ENCODE data around the gene LGI1.
"Not testable (repeated sequence)": the region's sequence is repeated elsewhere in the genome, so short reads cannot be mapped to it uniquely, and the experiment has no call there.

Gene LGI1

GRCh38 chr10:93816123-93816747 lies 58.5 kb downstream of the LGI1 start:
- Histone ChIP-seq H3K27ac (ENCODE audit: low read depth, low read length) (no peak overlapping the region), H3K4me1 (ENCODE audit: control insufficient read depth in 5 of 5, insufficient read depth in 5 of 5, low read length in 5 of 5) (peaks cover 0 to 5% (median 2%) of the 10 kb centered on the region in 5 donors)

GRCh38 chr10:93818086-93818485 lies 60.4 kb downstream of the LGI1 start:
- Histone ChIP-seq H3K27ac (ENCODE audit: low read depth, low read length) (no peak overlapping the region), H3K9ac (ENCODE audit: low read length in 5 of 5) (no peak overlapping the region), H3K27me3 (ENCODE audit: control insufficient read depth in 5 of 5, insufficient read depth in 4 of 5, low read length in 5 of 5) (peaks cover 0 to 3% (median 0%) of the 10 kb centered on the region in 5 donors), H3K9me3 (ENCODE audit: control insufficient read depth in 5 of 5, low read length in 5 of 5) (no peaks in the 10 kb centered on the region), H3K4me1 (ENCODE audit: control insufficient read depth in 5 of 5, insufficient read depth in 5 of 5, low read length in 5 of 5) (peaks cover 0 to 5% (median 2%) of the 10 kb centered on the region in 5 donors), H3K36me3 (ENCODE audit: control insufficient read depth in 5 of 5, insufficient read depth in 5 of 5, low read length in 5 of 5) (no peaks in the 10 kb centered on the region), H3K4me3 (ENCODE audit: low read depth in 1 of 5, low read length in 5 of 5) (no peak overlapping the region)

More at GRCh38 chr10:93816123-93816747, 58.5 kb downstream of the LGI1 start:
- Histone ChIP-seq H3K9me3 (ENCODE audit: control insufficient read depth in 5 of 5, low read length in 5 of 5) (no peaks in the 10 kb centered on the region), H3K9ac (ENCODE audit: low read length in 5 of 5) (no peak overlapping the region), H3K36me3 (ENCODE audit: control insufficient read depth in 5 of 5, insufficient read depth in 5 of 5, low read length in 5 of 5) (no peaks in the 10 kb centered on the region), H3K27me3 (ENCODE audit: control insufficient read depth in 5 of 5, insufficient read depth in 4 of 5, low read length in 5 of 5) (peaks cover 0 to 3% (median 0%) of the 10 kb centered on the region in 5 donors), H3K4me3 (ENCODE audit: low read depth in 1 of 5, low read length in 5 of 5) (no peak overlapping the region)

- Histone ChIP-seq H3K36me3 (ENCODE audit: control insufficient read depth in 5 of 5, insufficient read depth in 5 of 5, low read length in 5 of 5) (no peaks in the 10 kb centered on the region), H3K27ac (ENCODE audit: low read depth, low read length) (no peak overlapping the region), H3K4me3 (ENCODE audit: low read depth in 1 of 5, low read length in 5 of 5) (no peak overlapping the region), H3K27me3 (ENCODE audit: control insufficient read depth in 5 of 5, insufficient read depth in 4 of 5, low read length in 5 of 5) (peaks cover 0 to 3% (median 0%) of the 10 kb centered on the region in 5 donors), H3K9me3 (ENCODE audit: control insufficient read depth in 5 of 5, low read length in 5 of 5) (no peaks in the 10 kb centered on the region), H3K9ac (ENCODE audit: low read length in 5 of 5) (no peak overlapping the region), H3K4me1 (ENCODE audit: control insufficient read depth in 5 of 5, insufficient read depth in 5 of 5, low read length in 5 of 5) (peaks cover 0 to 5% (median 2%) of the 10 kb centered on the region in 5 donors)
Observed at GRCh38 chr10:93819520-93819919, 61.8 kb downstream of the LGI1 start.

- Histone ChIP-seq H3K9me3 (ENCODE audit: control insufficient read depth in 5 of 5, low read length in 5 of 5) (no peaks in the 10 kb centered on the region), H3K27ac (ENCODE audit: low read depth, low read length) (no peak overlapping the region), H3K4me3 (ENCODE audit: low read depth in 1 of 5, low read length in 5 of 5) (no peak overlapping the region), H3K27me3 (ENCODE audit: control insufficient read depth in 5 of 5, insufficient read depth in 4 of 5, low read length in 5 of 5) (peaks cover 0 to 3% (median 0%) of the 10 kb centered on the region in 5 donors), H3K4me1 (ENCODE audit: control insufficient read depth in 5 of 5, insufficient read depth in 5 of 5, low read length in 5 of 5) (peaks cover 0 to 5% (median 2%) of the 10 kb centered on the region in 5 donors), H3K36me3 (ENCODE audit: control insufficient read depth in 5 of 5, insufficient read depth in 5 of 5, low read length in 5 of 5) (no peaks in the 10 kb centered on the region), H3K9ac (ENCODE audit: low read length in 5 of 5) (no peak overlapping the region)
Observed at GRCh38 chr10:93820434-93820833, 62.7 kb downstream of the LGI1 start.

- Histone ChIP-seq H3K9ac (ENCODE audit: low read length in 5 of 5) (no peak overlapping the region), H3K27me3 (ENCODE audit: control insufficient read depth in 5 of 5, insufficient read depth in 4 of 5, low read length in 5 of 5) (peaks cover 0 to 3% (median 0%) of the 10 kb centered on the region in 5 donors), H3K4me1 (ENCODE audit: control insufficient read depth in 5 of 5, insufficient read depth in 5 of 5, low read length in 5 of 5) (peaks cover 0 to 3% (median 2%) of the 10 kb centered on the region in 5 donors), H3K4me3 (ENCODE audit: low read depth in 1 of 5, low read length in 5 of 5) (no peak overlapping the region), H3K27ac (ENCODE audit: low read depth, low read length) (no peak overlapping the region), H3K36me3 (ENCODE audit: control insufficient read depth in 5 of 5, insufficient read depth in 5 of 5, low read length in 5 of 5) (no peaks in the 10 kb centered on the region), H3K9me3 (ENCODE audit: control insufficient read depth in 5 of 5, low read length in 5 of 5) (no peaks in the 10 kb centered on the region)
Observed at GRCh38 chr10:93821051-93821772, 63.5 kb downstream of the LGI1 start.

GRCh38 chr10:93826355-93826754 lies 68.6 kb downstream of the LGI1 start:
- H3K9ac ChIP-seq (ENCODE audit: low read length in 5 of 5): no peak overlapping the region
- no peak overlapping the region for H3K4me3 ChIP-seq (ENCODE audit: low read depth in 1 of 5, low read length in 5 of 5)
- no peaks in the 10 kb centered on the region for H3K36me3 ChIP-seq (ENCODE audit: control insufficient read depth in 5 of 5, insufficient read depth in 5 of 5, low read length in 5 of 5)
- no peaks in the 10 kb centered on the region for H3K27me3 ChIP-seq (ENCODE audit: control insufficient read depth in 5 of 5, insufficient read depth in 4 of 5, low read length in 5 of 5)
- no peaks in the 10 kb centered on the region for H3K4me1 ChIP-seq (ENCODE audit: control insufficient read depth in 5 of 5, insufficient read depth in 5 of 5, low read length in 5 of 5)
- H3K27ac ChIP-seq (ENCODE audit: low read depth, low read length): no peak overlapping the region
- H3K9me3 ChIP-seq (ENCODE audit: control insufficient read depth in 5 of 5, low read length in 5 of 5): no peaks in the 10 kb centered on the region

- Histone ChIP-seq H3K27me3 (ENCODE audit: control insufficient read depth in 5 of 5, insufficient read depth in 4 of 5, low read length in 5 of 5) (no peaks in the 10 kb centered on the region), H3K4me3 (ENCODE audit: low read depth in 1 of 5, low read length in 5 of 5) (no peak overlapping the region), H3K9ac (ENCODE audit: low read length in 5 of 5) (no peak overlapping the region), H3K4me1 (ENCODE audit: control insufficient read depth in 5 of 5, insufficient read depth in 5 of 5, low read length in 5 of 5) (no peaks in the 10 kb centered on the region), H3K9me3 (ENCODE audit: control insufficient read depth in 5 of 5, low read length in 5 of 5) (no peaks in the 10 kb centered on the region), H3K36me3 (ENCODE audit: control insufficient read depth in 5 of 5, insufficient read depth in 5 of 5, low read length in 5 of 5) (no peaks in the 10 kb centered on the region), H3K27ac (ENCODE audit: low read depth, low read length) (no peak overlapping the region)
Observed at GRCh38 chr10:93827056-93827804, 69.5 kb downstream of the LGI1 start.

GRCh38 chr10:93831065-93831464 lies 73.3 kb downstream of the LGI1 start:
- H3K27me3 ChIP-seq (ENCODE audit: control insufficient read depth in 5 of 5, insufficient read depth in 4 of 5, low read length in 5 of 5): not testable (repeated sequence)

GRCh38 chr10:93835770-93836169 lies 78.0 kb downstream of the LGI1 start:
- Histone ChIP-seq H3K9ac (ENCODE audit: low read length in 5 of 5) (no peak overlapping the region), H3K27me3 (ENCODE audit: control insufficient read depth in 5 of 5, insufficient read depth in 4 of 5, low read length in 5 of 5) (no peaks in the 10 kb centered on the region), H3K9me3 (ENCODE audit: control insufficient read depth in 5 of 5, low read length in 5 of 5) (peaks cover 0 to 9% (median 6%) of the 10 kb centered on the region in 5 donors), H3K27ac (ENCODE audit: low read depth, low read length) (no peak overlapping the region), H3K4me3 (ENCODE audit: low read depth in 1 of 5, low read length in 5 of 5) (no peak overlapping the region), H3K4me1 (ENCODE audit: control insufficient read depth in 5 of 5, insufficient read depth in 5 of 5, low read length in 5 of 5) (peaks cover 0 to 7% (median 0%) of the 10 kb centered on the region in 5 donors), H3K36me3 (ENCODE audit: control insufficient read depth in 5 of 5, insufficient read depth in 5 of 5, low read length in 5 of 5) (no peaks in the 10 kb centered on the region)

More at GRCh38 chr10:93831065-93831464, 73.3 kb downstream of the LGI1 start:
- H3K9me3 ChIP-seq (ENCODE audit: control insufficient read depth in 5 of 5, low read length in 5 of 5); H3K36me3 ChIP-seq (ENCODE audit: control insufficient read depth in 5 of 5, insufficient read depth in 5 of 5, low read length in 5 of 5); H3K4me3 ChIP-seq (ENCODE audit: low read depth in 1 of 5, low read length in 5 of 5); H3K9ac ChIP-seq (ENCODE audit: low read length in 5 of 5); H3K4me1 ChIP-seq (ENCODE audit: control insufficient read depth in 5 of 5, insufficient read depth in 5 of 5, low read length in 5 of 5); H3K27ac ChIP-seq (ENCODE audit: low read depth, low read length): not testable (repeated sequence)

- Histone ChIP-seq H3K4me3 (ENCODE audit: low read depth in 1 of 5, low read length in 5 of 5) (no peak overlapping the region), H3K36me3 (ENCODE audit: control insufficient read depth in 5 of 5, insufficient read depth in 5 of 5, low read length in 5 of 5) (no peaks in the 10 kb centered on the region), H3K4me1 (ENCODE audit: control insufficient read depth in 5 of 5, insufficient read depth in 5 of 5, low read length in 5 of 5) (peaks cover 0 to 7% (median 0%) of the 10 kb centered on the region in 5 donors), H3K9ac (ENCODE audit: low read length in 5 of 5) (no peak overlapping the region), H3K9me3 (ENCODE audit: control insufficient read depth in 5 of 5, low read length in 5 of 5) (peaks cover 0 to 9% (median 6%) of the 10 kb centered on the region in 5 donors), H3K27ac (ENCODE audit: low read depth, low read length) (no peak overlapping the region), H3K27me3 (ENCODE audit: control insufficient read depth in 5 of 5, insufficient read depth in 4 of 5, low read length in 5 of 5) (no peaks in the 10 kb centered on the region)
Observed at GRCh38 chr10:93837822-93838221, 80.1 kb downstream of the LGI1 start.

Measured in subcutaneous abdominal adipose tissue (tissue), 5 donors.